Hepatocyte (in vitro differentiated cells): ENCODE measurements around the gene TAGLN3.

Experiments used
- EZH2 ChIP-seq: fragments of 200-600 bp; sonication (generic); IDR thresholded peaks from 2 replicates; pipeline ENCODE4 v1.6.1; 2016; ENCODE audit warnings: antibody characterized with exemption, mild to moderate bottlenecking, borderline replicate concordance
- TF ChIP-seq, protein P1 (sequence below): fragments of 200-600 bp; sonication (generic); IDR thresholded peaks from 2 replicates; pipeline ENCODE4 v1.5.1; 2016; ENCODE audit warnings: antibody characterized with exemption, mild to moderate bottlenecking; ENCODE audit not compliant: poor library complexity

DNA sequence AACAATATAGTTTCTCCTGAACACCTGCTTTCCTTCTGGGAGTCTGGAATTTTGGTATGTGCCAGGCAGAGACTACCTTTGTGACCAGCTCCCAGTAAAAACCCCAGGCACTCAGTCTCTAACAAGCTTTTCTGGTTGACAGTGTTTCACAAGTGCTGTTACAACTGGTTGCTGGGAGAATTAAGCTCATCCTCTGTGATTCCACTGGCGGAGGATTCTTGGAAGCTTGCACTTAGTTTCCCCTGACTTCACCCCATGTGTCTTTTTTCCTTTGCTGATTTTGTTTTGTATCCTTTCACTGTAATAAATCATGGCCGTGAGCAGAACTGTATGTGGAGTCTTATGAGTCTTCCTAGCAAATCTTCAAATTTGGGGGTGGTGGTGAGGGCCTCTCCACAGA, 5.7 kb upstream of the TAGLN3 start:
- TF ChIP-seq EZH2 = no peak
- TF ChIP-seq, protein P1, sequence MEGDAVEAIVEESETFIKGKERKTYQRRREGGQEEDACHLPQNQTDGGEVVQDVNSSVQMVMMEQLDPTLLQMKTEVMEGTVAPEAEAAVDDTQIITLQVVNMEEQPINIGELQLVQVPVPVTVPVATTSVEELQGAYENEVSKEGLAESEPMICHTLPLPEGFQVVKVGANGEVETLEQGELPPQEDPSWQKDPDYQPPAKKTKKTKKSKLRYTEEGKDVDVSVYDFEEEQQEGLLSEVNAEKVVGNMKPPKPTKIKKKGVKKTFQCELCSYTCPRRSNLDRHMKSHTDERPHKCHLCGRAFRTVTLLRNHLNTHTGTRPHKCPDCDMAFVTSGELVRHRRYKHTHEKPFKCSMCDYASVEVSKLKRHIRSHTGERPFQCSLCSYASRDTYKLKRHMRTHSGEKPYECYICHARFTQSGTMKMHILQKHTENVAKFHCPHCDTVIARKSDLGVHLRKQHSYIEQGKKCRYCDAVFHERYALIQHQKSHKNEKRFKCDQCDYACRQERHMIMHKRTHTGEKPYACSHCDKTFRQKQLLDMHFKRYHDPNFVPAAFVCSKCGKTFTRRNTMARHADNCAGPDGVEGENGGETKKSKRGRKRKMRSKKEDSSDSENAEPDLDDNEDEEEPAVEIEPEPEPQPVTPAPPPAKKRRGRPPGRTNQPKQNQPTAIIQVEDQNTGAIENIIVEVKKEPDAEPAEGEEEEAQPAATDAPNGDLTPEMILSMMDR = no peak
